Measurements from ENCODE around the gene DCXR. TPM values are rescaled to one million over a fixed set of nuclear protein-coding genes. Genes with fewer than 3 reads are reported as not detected.

Gene DCXR
- total and polyA plus RNA-seq, 2 of the 13 experiments (the other 11 are each of a cell fraction or from before 2014, with no cell fraction given), result 287 to 311 TPM

DNA sequence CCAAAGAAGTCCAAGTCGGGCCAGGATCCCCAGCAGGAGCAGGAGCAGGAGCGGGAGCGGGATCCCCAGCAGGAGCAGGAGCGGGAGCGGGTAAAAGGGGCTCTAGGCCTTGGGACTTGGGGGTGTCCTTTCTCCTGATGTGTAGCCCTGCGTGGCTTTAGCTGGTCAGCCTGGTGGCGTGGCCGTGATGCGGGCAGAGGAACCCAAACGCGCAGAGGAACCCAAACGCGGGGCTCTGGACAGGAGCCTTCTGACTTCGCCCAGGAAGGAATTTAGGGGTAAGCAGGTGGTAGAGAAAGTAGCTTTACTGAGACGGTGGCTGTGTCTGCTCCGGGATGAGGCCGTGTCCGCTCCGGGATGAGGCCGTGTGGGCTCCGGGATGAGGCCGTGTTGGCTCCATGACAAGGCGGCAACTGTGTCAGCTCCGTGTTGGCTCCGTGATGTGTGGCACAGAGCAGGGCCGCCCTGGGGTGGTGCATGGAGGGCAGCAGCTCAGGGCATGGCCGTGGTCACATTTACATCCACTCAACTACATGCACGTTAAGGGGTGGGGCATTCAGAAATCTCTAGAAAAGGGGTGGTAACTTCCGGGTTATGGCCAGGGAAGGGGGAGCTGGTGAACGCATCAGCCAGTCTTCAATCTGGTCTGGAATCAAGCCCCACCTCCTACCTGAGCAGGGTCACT, 40.6 kb downstream of the DCXR start (continued):
- TF ChIP-seq, protein P1, sequence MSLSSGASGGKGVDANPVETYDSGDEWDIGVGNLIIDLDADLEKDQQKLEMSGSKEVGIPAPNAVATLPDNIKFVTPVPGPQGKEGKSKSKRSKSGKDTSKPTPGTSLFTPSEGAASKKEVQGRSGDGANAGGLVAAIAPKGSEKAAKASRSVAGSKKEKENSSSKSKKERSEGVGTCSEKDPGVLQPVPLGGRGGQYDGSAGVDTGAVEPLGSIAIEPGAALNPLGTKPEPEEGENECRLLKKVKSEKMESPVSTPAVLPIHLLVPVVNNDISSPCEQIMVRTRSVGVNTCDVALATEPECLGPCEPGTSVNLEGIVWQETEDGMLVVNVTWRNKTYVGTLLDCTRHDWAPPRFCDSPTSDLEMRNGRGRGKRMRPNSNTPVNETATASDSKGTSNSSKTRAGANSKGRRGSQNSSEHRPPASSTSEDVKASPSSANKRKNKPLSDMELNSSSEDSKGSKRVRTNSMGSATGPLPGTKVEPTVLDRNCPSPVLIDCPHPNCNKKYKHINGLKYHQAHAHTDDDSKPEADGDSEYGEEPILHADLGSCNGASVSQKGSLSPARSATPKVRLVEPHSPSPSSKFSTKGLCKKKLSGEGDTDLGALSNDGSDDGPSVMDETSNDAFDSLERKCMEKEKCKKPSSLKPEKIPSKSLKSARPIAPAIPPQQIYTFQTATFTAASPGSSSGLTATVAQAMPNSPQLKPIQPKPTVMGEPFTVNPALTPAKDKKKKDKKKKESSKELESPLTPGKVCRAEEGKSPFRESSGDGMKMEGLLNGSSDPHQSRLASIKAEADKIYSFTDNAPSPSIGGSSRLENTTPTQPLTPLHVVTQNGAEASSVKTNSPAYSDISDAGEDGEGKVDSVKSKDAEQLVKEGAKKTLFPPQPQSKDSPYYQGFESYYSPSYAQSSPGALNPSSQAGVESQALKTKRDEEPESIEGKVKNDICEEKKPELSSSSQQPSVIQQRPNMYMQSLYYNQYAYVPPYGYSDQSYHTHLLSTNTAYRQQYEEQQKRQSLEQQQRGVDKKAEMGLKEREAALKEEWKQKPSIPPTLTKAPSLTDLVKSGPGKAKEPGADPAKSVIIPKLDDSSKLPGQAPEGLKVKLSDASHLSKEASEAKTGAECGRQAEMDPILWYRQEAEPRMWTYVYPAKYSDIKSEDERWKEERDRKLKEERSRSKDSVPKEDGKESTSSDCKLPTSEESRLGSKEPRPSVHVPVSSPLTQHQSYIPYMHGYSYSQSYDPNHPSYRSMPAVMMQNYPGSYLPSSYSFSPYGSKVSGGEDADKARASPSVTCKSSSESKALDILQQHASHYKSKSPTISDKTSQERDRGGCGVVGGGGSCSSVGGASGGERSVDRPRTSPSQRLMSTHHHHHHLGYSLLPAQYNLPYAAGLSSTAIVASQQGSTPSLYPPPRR (CRISPR knock-in tag; IDR thresholded peaks at IDR 0.05; ENCODE audit: borderline replicate concordance), result 0 out of 2 replicates have a peak, but pooled peaks have one; percentile 40
- TF ChIP-seq, protein P2, sequence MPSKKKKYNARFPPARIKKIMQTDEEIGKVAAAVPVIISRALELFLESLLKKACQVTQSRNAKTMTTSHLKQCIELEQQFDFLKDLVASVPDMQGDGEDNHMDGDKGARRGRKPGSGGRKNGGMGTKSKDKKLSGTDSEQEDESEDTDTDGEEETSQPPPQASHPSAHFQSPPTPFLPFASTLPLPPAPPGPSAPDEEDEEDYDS (CRISPR knock-in tag; IDR thresholded peaks at IDR 0.05), result peak; percentile 61; the same call in 1 of the 2 replicates
- TF ChIP-seq PRMT3 (CRISPR knock-in tag; IDR thresholded peaks at IDR 0.05; ENCODE audit: borderline replicate concordance, low read depth), result 0 out of 2 replicates have a peak, but pooled peaks have one; percentile 47
- TF ChIP-seq SRY (CRISPR knock-in tag; IDR thresholded peaks at IDR 0.05), result 0 out of 2 replicates have a peak, but pooled peaks have one; percentile 17
- TF ChIP-seq, protein P3, sequence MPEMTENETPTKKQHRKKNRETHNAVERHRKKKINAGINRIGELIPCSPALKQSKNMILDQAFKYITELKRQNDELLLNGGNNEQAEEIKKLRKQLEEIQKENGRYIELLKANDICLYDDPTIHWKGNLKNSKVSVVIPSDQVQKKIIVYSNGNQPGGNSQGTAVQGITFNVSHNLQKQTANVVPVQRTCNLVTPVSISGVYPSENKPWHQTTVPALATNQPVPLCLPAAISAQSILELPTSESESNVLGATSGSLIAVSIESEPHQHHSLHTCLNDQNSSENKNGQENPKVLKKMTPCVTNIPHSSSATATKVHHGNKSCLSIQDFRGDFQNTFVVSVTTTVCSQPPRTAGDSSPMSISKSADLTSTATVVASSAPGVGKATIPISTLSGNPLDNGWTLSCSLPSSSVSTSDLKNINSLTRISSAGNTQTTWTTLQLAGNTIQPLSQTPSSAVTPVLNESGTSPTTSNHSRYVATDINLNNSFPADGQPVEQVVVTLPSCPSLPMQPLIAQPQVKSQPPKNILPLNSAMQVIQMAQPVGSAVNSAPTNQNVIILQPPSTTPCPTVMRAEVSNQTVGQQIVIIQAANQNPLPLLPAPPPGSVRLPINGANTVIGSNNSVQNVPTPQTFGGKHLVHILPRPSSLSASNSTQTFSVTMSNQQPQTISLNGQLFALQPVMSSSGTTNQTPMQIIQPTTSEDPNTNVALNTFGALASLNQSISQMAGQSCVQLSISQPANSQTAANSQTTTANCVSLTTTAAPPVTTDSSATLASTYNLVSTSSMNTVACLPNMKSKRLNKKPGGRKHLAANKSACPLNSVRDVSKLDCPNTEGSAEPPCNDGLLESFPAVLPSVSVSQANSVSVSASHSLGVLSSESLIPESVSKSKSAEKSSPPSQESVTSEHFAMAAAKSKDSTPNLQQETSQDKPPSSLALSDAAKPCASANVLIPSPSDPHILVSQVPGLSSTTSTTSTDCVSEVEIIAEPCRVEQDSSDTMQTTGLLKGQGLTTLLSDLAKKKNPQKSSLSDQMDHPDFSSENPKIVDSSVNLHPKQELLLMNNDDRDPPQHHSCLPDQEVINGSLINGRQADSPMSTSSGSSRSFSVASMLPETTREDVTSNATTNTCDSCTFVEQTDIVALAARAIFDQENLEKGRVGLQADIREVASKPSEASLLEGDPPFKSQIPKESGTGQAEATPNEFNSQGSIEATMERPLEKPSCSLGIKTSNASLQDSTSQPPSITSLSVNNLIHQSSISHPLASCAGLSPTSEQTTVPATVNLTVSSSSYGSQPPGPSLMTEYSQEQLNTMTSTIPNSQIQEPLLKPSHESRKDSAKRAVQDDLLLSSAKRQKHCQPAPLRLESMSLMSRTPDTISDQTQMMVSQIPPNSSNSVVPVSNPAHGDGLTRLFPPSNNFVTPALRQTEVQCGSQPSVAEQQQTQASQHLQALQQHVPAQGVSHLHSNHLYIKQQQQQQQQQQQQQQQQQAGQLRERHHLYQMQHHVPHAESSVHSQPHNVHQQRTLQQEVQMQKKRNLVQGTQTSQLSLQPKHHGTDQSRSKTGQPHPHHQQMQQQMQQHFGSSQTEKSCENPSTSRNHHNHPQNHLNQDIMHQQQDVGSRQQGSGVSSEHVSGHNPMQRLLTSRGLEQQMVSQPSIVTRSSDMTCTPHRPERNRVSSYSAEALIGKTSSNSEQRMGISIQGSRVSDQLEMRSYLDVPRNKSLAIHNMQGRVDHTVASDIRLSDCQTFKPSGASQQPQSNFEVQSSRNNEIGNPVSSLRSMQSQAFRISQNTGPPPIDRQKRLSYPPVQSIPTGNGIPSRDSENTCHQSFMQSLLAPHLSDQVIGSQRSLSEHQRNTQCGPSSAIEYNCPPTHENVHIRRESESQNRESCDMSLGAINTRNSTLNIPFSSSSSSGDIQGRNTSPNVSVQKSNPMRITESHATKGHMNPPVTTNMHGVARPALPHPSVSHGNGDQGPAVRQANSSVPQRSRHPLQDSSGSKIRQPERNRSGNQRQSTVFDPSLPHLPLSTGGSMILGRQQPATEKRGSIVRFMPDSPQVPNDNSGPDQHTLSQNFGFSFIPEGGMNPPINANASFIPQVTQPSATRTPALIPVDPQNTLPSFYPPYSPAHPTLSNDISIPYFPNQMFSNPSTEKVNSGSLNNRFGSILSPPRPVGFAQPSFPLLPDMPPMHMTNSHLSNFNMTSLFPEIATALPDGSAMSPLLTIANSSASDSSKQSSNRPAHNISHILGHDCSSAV (CRISPR knock-in tag; IDR thresholded peaks at IDR 0.05; ENCODE audit: borderline replicate concordance), result no peak
- TF ChIP-seq ZSCAN21 (CRISPR knock-in tag; IDR thresholded peaks at IDR 0.05; ENCODE audit: borderline replicate concordance), result peak; percentile 79; the same call in 1 of the 2 replicates
- TF ChIP-seq, protein P4, sequence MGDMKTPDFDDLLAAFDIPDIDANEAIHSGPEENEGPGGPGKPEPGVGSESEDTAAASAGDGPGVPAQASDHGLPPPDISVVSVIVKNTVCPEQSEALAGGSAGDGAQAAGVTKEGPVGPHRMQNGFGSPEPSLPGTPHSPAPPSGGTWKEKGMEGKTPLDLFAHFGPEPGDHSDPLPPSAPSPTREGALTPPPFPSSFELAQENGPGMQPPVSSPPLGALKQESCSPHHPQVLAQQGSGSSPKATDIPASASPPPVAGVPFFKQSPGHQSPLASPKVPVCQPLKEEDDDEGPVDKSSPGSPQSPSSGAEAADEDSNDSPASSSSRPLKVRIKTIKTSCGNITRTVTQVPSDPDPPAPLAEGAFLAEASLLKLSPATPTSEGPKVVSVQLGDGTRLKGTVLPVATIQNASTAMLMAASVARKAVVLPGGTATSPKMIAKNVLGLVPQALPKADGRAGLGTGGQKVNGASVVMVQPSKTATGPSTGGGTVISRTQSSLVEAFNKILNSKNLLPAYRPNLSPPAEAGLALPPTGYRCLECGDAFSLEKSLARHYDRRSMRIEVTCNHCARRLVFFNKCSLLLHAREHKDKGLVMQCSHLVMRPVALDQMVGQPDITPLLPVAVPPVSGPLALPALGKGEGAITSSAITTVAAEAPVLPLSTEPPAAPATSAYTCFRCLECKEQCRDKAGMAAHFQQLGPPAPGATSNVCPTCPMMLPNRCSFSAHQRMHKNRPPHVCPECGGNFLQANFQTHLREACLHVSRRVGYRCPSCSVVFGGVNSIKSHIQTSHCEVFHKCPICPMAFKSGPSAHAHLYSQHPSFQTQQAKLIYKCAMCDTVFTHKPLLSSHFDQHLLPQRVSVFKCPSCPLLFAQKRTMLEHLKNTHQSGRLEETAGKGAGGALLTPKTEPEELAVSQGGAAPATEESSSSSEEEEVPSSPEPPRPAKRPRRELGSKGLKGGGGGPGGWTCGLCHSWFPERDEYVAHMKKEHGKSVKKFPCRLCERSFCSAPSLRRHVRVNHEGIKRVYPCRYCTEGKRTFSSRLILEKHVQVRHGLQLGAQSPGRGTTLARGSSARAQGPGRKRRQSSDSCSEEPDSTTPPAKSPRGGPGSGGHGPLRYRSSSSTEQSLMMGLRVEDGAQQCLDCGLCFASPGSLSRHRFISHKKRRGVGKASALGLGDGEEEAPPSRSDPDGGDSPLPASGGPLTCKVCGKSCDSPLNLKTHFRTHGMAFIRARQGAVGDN (CRISPR knock-in tag; IDR thresholded peaks at IDR 0.05), result peak; percentile 97
- 0 out of 2 replicates have a peak, but pooled peaks have one; percentile 47 for TF ChIP-seq ZNF616 (CRISPR knock-in tag; IDR thresholded peaks at IDR 0.05; ENCODE audit: low read depth)
- no peak for TF ChIP-seq JDP2 (CRISPR knock-in tag; IDR thresholded peaks at IDR 0.05; ENCODE audit: borderline replicate concordance)
